Activated CD8-positive, alpha-beta T cell treated with anti-CD3 and anti-CD28 coated beads for 36 hours (primary cell): ENCODE results near the gene DNAJB11. TPM values are rescaled to one million over a fixed set of nuclear protein-coding genes. Genes with fewer than 3 reads are reported as not detected.

Source experiments
- ATAC-seq: fragments of 200-7000 bp; cut with Tn5 transposase; one replicate; pipeline ENCODE4 v1.10.0; 2021; ENCODE audit warnings: mild to moderate bottlenecking, moderate library complexity
- CTCF ChIA-PET: fragments of 350-600 bp; sonication (Branson Sonifier 250); formaldehyde crosslinking; loops from one replicate; lab custom pipeline; 2021; ENCODE audit warnings: antibody characterized with exemption; lab: Charles Lee
- POLR2A ChIA-PET: fragments of 350-600 bp; sonication (Branson Sonifier 250); formaldehyde crosslinking; loops from one replicate; lab custom pipeline; 2021; ENCODE audit warnings: antibody characterized with exemption; lab: Charles Lee
- DNase-seq: peaks from one replicate; pipeline ENCODE4 v3.0.0-alpha.2; 2020
- H3K27ac Mint-ChIP-seq: one replicate; pipeline ENCODE4 v1.8.0; 2021; ENCODE audit warnings: mild to moderate bottlenecking, mixed read lengths
- H3K27me3 Mint-ChIP-seq: one replicate; pipeline ENCODE4 v1.8.0; 2021; ENCODE audit warnings: mixed read lengths
- H3K36me3 Mint-ChIP-seq: one replicate; pipeline ENCODE4 v1.8.0; 2021; ENCODE audit warnings: low read depth, mixed read lengths
- H3K4me1 Mint-ChIP-seq: one replicate; pipeline ENCODE4 v1.8.0; 2021; ENCODE audit warnings: low read depth, mixed read lengths
- H3K4me3 Mint-ChIP-seq: one replicate; pipeline ENCODE4 v1.8.0; 2021; ENCODE audit warnings: mild to moderate bottlenecking, moderate library complexity, mixed read lengths
- H3K9me3 Mint-ChIP-seq: one replicate; pipeline ENCODE4 v1.8.0; 2021; ENCODE audit warnings: mixed read lengths
- CTCF ChIP-seq: fragments of 200-600 bp; IDR thresholded peaks from one replicate; pipeline ENCODE4 v1.8.0; 2022; ENCODE audit warnings: antibody characterized with exemption, mild to moderate bottlenecking
- intact Hi-C: fragments of 100-400 bp; cut with micrococcal nuclease; formaldehyde crosslinking; loops from one replicate; pipeline ENCODE4 v1.10.0; 2022
- total RNA-seq, 2 experiments: library from RNA; stranded (reverse); gene quantifications; one replicate each; pipeline ENCODE4 v1.2.3, GENCODE V29; 2021

DNAJB11 gene
- total RNA-seq, 2 experiments from 2014 or later, result 30.0 to 31.5 TPM

GRCh38 chr3:186625600-186626042 is 55.1 kb downstream of the DNAJB11 start:
- TF ChIP-seq CTCF, result no peak
- H3K4me1 Mint-ChIP-seq, result no peaks in the 10 kb centered on the region
- H3K9me3 Mint-ChIP-seq, result no peaks in the 10 kb centered on the region
- H3K4me3 Mint-ChIP-seq, result no peak overlapping the region
- ChIA-PET CTCF (interaction anchor here (4.7 kb wide), 1 partner anchor 10 kb away, joined by 47 read pairs; no protein-coding TSS in a partner anchor), POLR2A (interaction anchor here (1.5 kb wide), 1 partner anchor 15 kb away, joined by 3 read pairs; the partner anchor contains the start of gene FETUB)
- intact Hi-C loops, result no loop called here
- no peak for DNase-seq
- H3K27ac Mint-ChIP-seq, result no peak overlapping the region
- peaks cover 6% of the 10 kb centered on the region for H3K27me3 Mint-ChIP-seq
- no peak for ATAC-seq
- no peaks in the 10 kb centered on the region for H3K36me3 Mint-ChIP-seq

- Mint-ChIP-seq H3K27me3 (peaks cover 8% of the 10 kb centered on the region), H3K9me3 (no peaks in the 10 kb centered on the region), H3K4me3 (no peak overlapping the region), H3K36me3 (no peaks in the 10 kb centered on the region), H3K4me1 (no peaks in the 10 kb centered on the region), H3K27ac (no peak overlapping the region)
- CTCF ChIA-PET, result interaction anchor here (4.7 kb wide), 1 partner anchor 11 kb away, joined by 47 read pairs; no protein-coding TSS in a partner anchor
- no peak for TF ChIP-seq CTCF
- intact Hi-C loops, result no loop called here
- ATAC-seq (no peak), DNase-seq (no peak)
- POLR2A ChIA-PET, result interaction anchor here (0.6 kb wide), 2 partner anchors 244 to 1774 kb away, joined by 3 to 4 read pairs; no protein-coding TSS in a partner anchor
These were observed 55.8 kb downstream of the DNAJB11 start for GRCh38 chr3:186626254-186626847.

- DNase-seq (no peak), ATAC-seq (no peak)
- Mint-ChIP-seq H3K27me3 (peaks cover 5% of the 10 kb centered on the region), H3K9me3 (no peaks in the 10 kb centered on the region), H3K4me3 (no peak overlapping the region), H3K4me1 (no peaks in the 10 kb centered on the region), H3K27ac (no peak overlapping the region), H3K36me3 (no peaks in the 10 kb centered on the region)
- no peak for TF ChIP-seq CTCF
- POLR2A ChIA-PET, result no interaction called here
- intact Hi-C loops, result no loop called here
- CTCF ChIA-PET, result interaction anchor here (12.7 kb wide), 1 partner anchor 12 kb away, joined by 103 read pairs; the partner anchor contains the start of gene AHSG
These were observed 57.4 kb downstream of the DNAJB11 start for GRCh38 chr3:186627852-186628414.

- intact Hi-C loops, result no loop called here
- ChIA-PET POLR2A (no interaction called here), CTCF (interaction anchor here (12.7 kb wide), 1 partner anchor 13 kb away, joined by 103 read pairs; the partner anchor contains the start of gene AHSG)
- Mint-ChIP-seq H3K9me3 (no peaks in the 10 kb centered on the region), H3K27ac (no peak overlapping the region), H3K4me3 (no peak overlapping the region), H3K36me3 (no peaks in the 10 kb centered on the region), H3K4me1 (no peaks in the 10 kb centered on the region), H3K27me3 (peaks cover 2% of the 10 kb centered on the region)
- no peak for DNase-seq
- no peak for TF ChIP-seq CTCF
- ATAC-seq, result no peak
These were observed 58.2 kb downstream of the DNAJB11 start for GRCh38 chr3:186628756-186629155.
